HG02973 (cell line): ENCODE results near the gene GPLD1.

Experiments
- ATAC-seq: cut with Tn5 transposase; IDR thresholded peaks from one replicate; pipeline ENCODE4 v1.9.1; 2021; ENCODE audit warnings: moderate library complexity; ENCODE audit not compliant: unreplicated experiment

The GPLD1 gene

GRCh38 chr6:24500683-24501082 is 11.3 kb upstream of the GPLD1 start:
- ATAC-seq, result no peak

GRCh38 chr6:24497254-24497970 is 8.0 kb upstream of the GPLD1 start:
- ATAC-seq, result no peak

- peak; percentile 69 for ATAC-seq
Measured at GRCh38 chr6:24494821-24495795, 5.7 kb upstream of the GPLD1 start, which contains the start of gene ALDH5A1. Gene ALDH5A1 (plus strand): TSS chr6:24494969. CDS start chr6:24494997, 28 bp downstream.

GRCh38 chr6:24493945-24494820 is 4.8 kb upstream of the GPLD1 start:
- peak; percentile 1 for ATAC-seq

GRCh38 chr6:24492475-24492874 is 3.1 kb upstream of the GPLD1 start:
- ATAC-seq, result no peak

GRCh38 chr6:24490948-24491347 is 1.6 kb upstream of the GPLD1 start:
- ATAC-seq, result no peak

- ATAC-seq, result no peak
Measured at GRCh38 chr6:24489881-24490280, 503 bp upstream of the GPLD1 start.

- no peak for ATAC-seq
Measured at GRCh38 chr6:24486065-24486464, 3.3 kb downstream of the GPLD1 start.

- no peak for ATAC-seq
Measured at GRCh38 chr6:24484657-24485323, 4.6 kb downstream of the GPLD1 start.

GRCh38 chr6:24481449-24481848 is 7.9 kb downstream of the GPLD1 start:
- no peak for ATAC-seq

- no peak for ATAC-seq
Measured at GRCh38 chr6:24480705-24481104, 8.7 kb downstream of the GPLD1 start.

GRCh38 chr6:24478903-24479302 is 10.5 kb downstream of the GPLD1 start:
- no peak for ATAC-seq

GRCh38 chr6:24477070-24477469 is 12.3 kb downstream of the GPLD1 start:
- ATAC-seq, result no peak

- no peak for ATAC-seq
Measured at GRCh38 chr6:24476631-24477030, 12.7 kb downstream of the GPLD1 start.

GRCh38 chr6:24472181-24472580 is 17.2 kb downstream of the GPLD1 start:
- ATAC-seq, result no peak

GRCh38 chr6:24469811-24470210 is 19.6 kb downstream of the GPLD1 start:
- no peak for ATAC-seq

- no peak for ATAC-seq
Measured at GRCh38 chr6:24464253-24465038, 24.9 kb downstream of the GPLD1 start.

GRCh38 chr6:24460966-24461365 is 28.4 kb downstream of the GPLD1 start:
- no peak for ATAC-seq

- ATAC-seq, result no peak
Measured at GRCh38 chr6:24458941-24459340, 30.4 kb downstream of the GPLD1 start.

- no peak for ATAC-seq
Measured at GRCh38 chr6:24458134-24458533, 31.2 kb downstream of the GPLD1 start.
